Fibroblast of lung (primary cell): ENCODE data around the gene CKAP4. TPM values are rescaled to one million over a fixed set of nuclear protein-coding genes. Genes with fewer than 3 reads are reported as not detected.

Experiments
- DNase-seq, 2 donors: peaks; one replicate each; pipeline versions ENCODE4 v3.0.0 to v3.0.0-alpha.2; 2010; ENCODE audit warnings: low read depth in 2 of 2
- H2AFZ ChIP-seq: 2 replicates; pipeline ENCODE4 v1.5.1; 2012; ENCODE audit warnings: low read length, control low read depth, inconsistent platforms
- H3K27ac ChIP-seq: 2 replicates; pipeline ENCODE4 v1.5.1; 2011; ENCODE audit warnings: low read length, control low read depth; ENCODE audit not compliant: insufficient read depth
- H3K27me3 ChIP-seq: 2 replicates; pipeline ENCODE4 v1.5.1; 2011; ENCODE audit warnings: mild to moderate bottlenecking, low read length; ENCODE audit not compliant: control insufficient read depth, insufficient read depth
- H3K36me3 ChIP-seq: 2 replicates; pipeline ENCODE4 v1.5.1; 2011; ENCODE audit warnings: low read length; ENCODE audit not compliant: control insufficient read depth, insufficient read depth
- H3K4me1 ChIP-seq: 2 replicates; pipeline ENCODE4 v1.5.1; 2011; ENCODE audit warnings: low read length; ENCODE audit not compliant: control insufficient read depth, insufficient read depth; ENCODE audit errors: extremely low read depth
- H3K4me2 ChIP-seq: 2 replicates; pipeline ENCODE4 v1.5.1; 2011; ENCODE audit warnings: low read length, control low read depth; ENCODE audit not compliant: insufficient read depth; ENCODE audit errors: extremely low read depth
- H3K4me3 ChIP-seq, 4 experiments: fragments of 200-600 bp in 1 of 4; sonication (generic) in 1 of 4; replicated peaks in 1 of 4; 2 replicates each; pipeline ENCODE4 v1.5.1; 2011 to 2016; ENCODE audit warnings: low read length in 4 of 4, low read depth in 3 of 4, mild to moderate bottlenecking in 3 of 4, control low read depth in 2 of 4, inconsistent platforms in 1 of 4, mixed read lengths in 1 of 4; ENCODE audit not compliant: insufficient read depth in 1 of 4; ENCODE audit errors: control extremely low read depth in 1 of 4
- H3K79me2 ChIP-seq: 2 replicates; pipeline ENCODE4 v1.5.1; 2012; ENCODE audit warnings: mild to moderate bottlenecking, low read length, inconsistent platforms; ENCODE audit not compliant: control insufficient read depth, insufficient read depth
- H3K9ac ChIP-seq: 2 replicates; pipeline ENCODE4 v1.5.1; 2011; ENCODE audit warnings: mild to moderate bottlenecking, low read length, control low read depth; ENCODE audit not compliant: insufficient read depth
- H3K9me3 ChIP-seq: 2 replicates; pipeline ENCODE4 v1.5.1; 2012; ENCODE audit warnings: low read depth, low read length; ENCODE audit not compliant: control insufficient read depth, insufficient read depth
- H4K20me1 ChIP-seq: 2 replicates; pipeline ENCODE4 v1.5.1; 2011; ENCODE audit warnings: low read length; ENCODE audit not compliant: control insufficient read depth, insufficient read depth; ENCODE audit errors: extremely low read depth
- CTCF ChIP-seq, 2 donors: IDR thresholded peaks in 1 of 2; conservative IDR thresholded peaks in 1 of 2; 1 replicate in 1 of 2; 2 replicates in 1 of 2; pipeline ENCODE4 v1.5.1; 2011 to 2012; ENCODE audit warnings: low read length in 2 of 2, control low read depth in 1 of 2, inconsistent platforms in 1 of 2, low read depth in 1 of 2, mild to moderate bottlenecking in 1 of 2
- EZH2 ChIP-seq: IDR thresholded peaks from 2 replicates; pipeline ENCODE4 v1.5.1; 2012; ENCODE audit warnings: low read length, control low read depth, mild to moderate bottlenecking; ENCODE audit errors: missing control alignments
- polyA plus RNA-seq, 2 donors: library from polyadenylated mRNA; depleted of rRNA in 1 of 2; stranded (reverse) in 1 of 2; unstranded in 1 of 2; fragments of >200 nt; gene quantifications; 2 replicates each; pipeline ENCODE4 v1.2.1, GENCODE V29; 2011 to 2012; ENCODE audit warnings: missing spikeins in 1 of 2
- total RNA-seq: library from RNA; depleted of rRNA; stranded (reverse); fragments of >200 nt; gene quantifications from 2 replicates; pipeline ENCODE4 v1.2.1, GENCODE V29; 2014

CKAP4 gene
- total and polyA plus RNA-seq, 2 donors (not counting 1 experiment from before 2014, with no cell fraction given) = 132 to 282 TPM

- Histone ChIP-seq H3K27ac (no peak overlapping the region), H3K4me2 (no peak overlapping the region), H4K20me1 (no peaks in the 10 kb centered on the region), H3K36me3 (no peaks in the 10 kb centered on the region), H3K4me3 (no peak overlapping the region), H3K27me3 (peaks cover 3% of the 10 kb centered on the region), H3K9me3 (no peaks in the 10 kb centered on the region), H3K9ac (no peak overlapping the region), H3K4me1 (no peaks in the 10 kb centered on the region), H2AFZ (no peak overlapping the region), H3K79me2 (no peaks in the 10 kb centered on the region)
- no peak for DNase-seq
- TF ChIP-seq CTCF (conservative IDR thresholded peaks at IDR 0.05 in 1 of 2, IDR thresholded peaks at IDR 0.05 in 1 of 2; ENCODE audit: low read depth in 1 of 2, low read length in 2 of 2) (no peak), EZH2 (no peak)
Observed at GRCh38 chr12:106224355-106224706, 23.5 kb downstream of the CKAP4 start.

- no peaks in the 10 kb centered on the region for H4K20me1 ChIP-seq
- DNase-seq = peak; percentile 48 to 61
- no peaks in the 10 kb centered on the region for H3K9me3 ChIP-seq
- no peak overlapping the region for H3K4me2 ChIP-seq
- H3K27ac ChIP-seq = no peak overlapping the region
- no peak overlapping the region for H2AFZ ChIP-seq
- no peak overlapping the region for H3K9ac ChIP-seq
- H3K27me3 ChIP-seq = peaks cover 3% of the 10 kb centered on the region
- H3K4me3 ChIP-seq = no peak overlapping the region
- no peaks in the 10 kb centered on the region for H3K36me3 ChIP-seq
- H3K79me2 ChIP-seq = no peaks in the 10 kb centered on the region
- TF ChIP-seq EZH2 (no peak), CTCF (conservative IDR thresholded peaks at IDR 0.05 in 1 of 2, IDR thresholded peaks at IDR 0.05 in 1 of 2; ENCODE audit: low read depth in 1 of 2, low read length in 2 of 2) (peak; percentile 90 to 98)
- H3K4me1 ChIP-seq = no peaks in the 10 kb centered on the region
Observed at GRCh38 chr12:106223485-106224354, 24.1 kb downstream of the CKAP4 start.

GRCh38 chr12:106220536-106220935 lies 27.3 kb downstream of the CKAP4 start:
- Histone ChIP-seq H2AFZ (no peak overlapping the region), H3K36me3 (no peaks in the 10 kb centered on the region), H3K27ac (no peak overlapping the region), H3K27me3 (peaks cover 3% of the 10 kb centered on the region), H3K4me1 (no peaks in the 10 kb centered on the region), H3K79me2 (no peaks in the 10 kb centered on the region), H3K4me2 (no peak overlapping the region), H3K4me3 (no peak overlapping the region), H3K9me3 (no peaks in the 10 kb centered on the region), H4K20me1 (no peaks in the 10 kb centered on the region), H3K9ac (no peak overlapping the region)
- no peak for DNase-seq
- TF ChIP-seq CTCF (conservative IDR thresholded peaks at IDR 0.05 in 1 of 2, IDR thresholded peaks at IDR 0.05 in 1 of 2; ENCODE audit: low read depth in 1 of 2, low read length in 2 of 2) (no peak), EZH2 (no peak)
